ENCODE measurements around the gene ZCCHC9.

GRCh38 chr5:81303563-81303962 is 2.2 kb downstream of the ZCCHC9 start:
- TF ChIP-seq EP300 (IDR thresholded peaks at IDR 0.05; ENCODE audit: borderline replicate concordance in 1 of 2, low read depth in 1 of 2, low read length in 1 of 2) (no peak), RAD21 (IDR thresholded peaks at IDR 0.05; ENCODE audit: low read length) (no peak), EZH2phosphoT487 (IDR thresholded peaks at IDR 0.05; ENCODE audit: borderline replicate concordance, low read depth) (no peak), RFX5 (IDR thresholded peaks at IDR 0.05; ENCODE audit: low read length) (no peak)
